ENCODE results near the gene C2orf76.

GRCh38 chr2:119289093-119289492 lies 77.5 kb downstream of the C2orf76 start:
- TF ChIP-seq EZH2 (IDR thresholded peaks at IDR 0.05) (no peak), POLR2AphosphoS5 (IDR thresholded peaks at IDR 0.05; ENCODE audit: borderline replicate concordance, low read depth, low read length) (no peak)
